Osteocyte (in vitro differentiated cells): Measurements from ENCODE around the gene AFF3. TPM values are rescaled to one million over a fixed set of nuclear protein-coding genes. Genes with fewer than 3 reads are reported as not detected.

Experiments
- DNase-seq: peaks from one replicate; pipeline ENCODE4 v3.0.0; 2021; ENCODE audit warnings: mixed read lengths; ENCODE audit not compliant: unreplicated experiment; ENCODE audit errors: extremely low spot score
- H3K27ac Mint-ChIP-seq: one replicate; pipeline ENCODE4 v1.8.0; 2021; ENCODE audit warnings: mild to moderate bottlenecking, mixed read lengths; ENCODE audit not compliant: unreplicated experiment
- H3K27me3 Mint-ChIP-seq: one replicate; pipeline ENCODE4 v1.8.0; 2021; ENCODE audit warnings: mixed read lengths; ENCODE audit not compliant: unreplicated experiment
- H3K36me3 Mint-ChIP-seq: one replicate; pipeline ENCODE4 v1.8.0; 2021; ENCODE audit warnings: mixed read lengths; ENCODE audit not compliant: unreplicated experiment
- H3K4me1 Mint-ChIP-seq: one replicate; pipeline ENCODE4 v1.8.0; 2021; ENCODE audit warnings: mixed read lengths; ENCODE audit not compliant: unreplicated experiment
- H3K4me3 Mint-ChIP-seq: one replicate; pipeline ENCODE4 v1.8.0; 2021; ENCODE audit warnings: mild to moderate bottlenecking, moderate library complexity, mixed read lengths; ENCODE audit not compliant: unreplicated experiment
- H3K9me3 Mint-ChIP-seq: one replicate; pipeline ENCODE4 v1.8.0; 2021; ENCODE audit warnings: mixed read lengths; ENCODE audit not compliant: unreplicated experiment
- CTCF ChIP-seq: fragments of 200-600 bp; sonication (generic); IDR thresholded peaks from 2 replicates; pipeline ENCODE4 v1.5.0; 2021; ENCODE audit warnings: antibody characterized with exemption, mild to moderate bottlenecking, moderate library complexity
- total RNA-seq: library from RNA; stranded (reverse); gene quantifications from 2 replicates; pipeline ENCODE4 v1.2.1, GENCODE V29; 2021

The AFF3 gene
- total RNA-seq, 1 donor from 2014 or later = 248 TPM

- H3K4me1 Mint-ChIP-seq = peaks cover 73% of the 10 kb centered on the region
- no peak for TF ChIP-seq CTCF
- no peak overlapping the region for H3K27ac Mint-ChIP-seq
- no peak overlapping the region for H3K4me3 Mint-ChIP-seq
- DNase-seq = no peak
- peaks cover 54% of the 10 kb centered on the region for H3K36me3 Mint-ChIP-seq
- no peaks in the 10 kb centered on the region for H3K27me3 Mint-ChIP-seq
- peaks cover 5% of the 10 kb centered on the region for H3K9me3 Mint-ChIP-seq
Observed at GRCh38 chr2:100066246-100066645, 76.1 kb downstream of the AFF3 start.

- peaks cover 63% of the 10 kb centered on the region for H3K4me1 Mint-ChIP-seq
Observed at GRCh38 chr2:100064592-100065428, 77.6 kb downstream of the AFF3 start.

GRCh38 chr2:100064165-100064564, 78.2 kb downstream of the AFF3 start:
- DNase-seq = no peak
- peaks cover 62% of the 10 kb centered on the region for H3K4me1 Mint-ChIP-seq
- H3K9me3 Mint-ChIP-seq = peaks cover 5% of the 10 kb centered on the region

More at GRCh38 chr2:100064592-100065428, 77.6 kb downstream of the AFF3 start:
- no peak for TF ChIP-seq CTCF
- peaks cover 5% of the 10 kb centered on the region for H3K9me3 Mint-ChIP-seq
- no peak overlapping the region for H3K4me3 Mint-ChIP-seq
- no peak for DNase-seq
- H3K27ac Mint-ChIP-seq = no peak overlapping the region
- peaks cover 62% of the 10 kb centered on the region for H3K36me3 Mint-ChIP-seq
- H3K27me3 Mint-ChIP-seq = no peaks in the 10 kb centered on the region

GRCh38 chr2:100063459-100063953, 78.9 kb downstream of the AFF3 start:
- Mint-ChIP-seq H3K27ac (no peak overlapping the region), H3K9me3 (peaks cover 5% of the 10 kb centered on the region), H3K27me3 (no peaks in the 10 kb centered on the region), H3K4me3 (no peak overlapping the region), H3K36me3 (peaks cover 56% of the 10 kb centered on the region), H3K4me1 (peaks cover 58% of the 10 kb centered on the region)
- no peak for TF ChIP-seq CTCF
- no peak for DNase-seq

More at GRCh38 chr2:100064165-100064564, 78.2 kb downstream of the AFF3 start:
- no peak for TF ChIP-seq CTCF
- Mint-ChIP-seq H3K27me3 (no peaks in the 10 kb centered on the region), H3K4me3 (no peak overlapping the region), H3K36me3 (peaks cover 60% of the 10 kb centered on the region), H3K27ac (no peak overlapping the region)

GRCh38 chr2:100062336-100062735, 80.1 kb downstream of the AFF3 start:
- peaks cover 57% of the 10 kb centered on the region for H3K4me1 Mint-ChIP-seq
- TF ChIP-seq CTCF = no peak
- no peaks in the 10 kb centered on the region for H3K27me3 Mint-ChIP-seq
- H3K4me3 Mint-ChIP-seq = no peak overlapping the region
- H3K27ac Mint-ChIP-seq = no peak overlapping the region
- peaks cover 5% of the 10 kb centered on the region for H3K9me3 Mint-ChIP-seq
- no peak for DNase-seq
- H3K36me3 Mint-ChIP-seq = peaks cover 51% of the 10 kb centered on the region
